OCI-LY1 (cell line): ENCODE measurements around the gene CTF1.

Source experiments
- EZH2 ChIP-seq: fragments of 200-600 bp; sonication (generic), shearing (Covaris generic); IDR thresholded peaks from 2 replicates; pipeline ENCODE4 v1.8.0; 2017; ENCODE audit warnings: borderline replicate concordance, mixed run types, mild to moderate bottlenecking, antibody characterized with exemption, low read length, moderate library complexity, mixed read lengths
- TF ChIP-seq, protein P1 (sequence below): fragments of 200-600 bp; sonication (generic), shearing (Covaris generic); IDR thresholded peaks from 2 replicates; pipeline ENCODE4 v1.5.1; 2017; ENCODE audit warnings: mild to moderate bottlenecking, antibody characterized with exemption, low read length, moderate library complexity, mixed read lengths

DNA sequence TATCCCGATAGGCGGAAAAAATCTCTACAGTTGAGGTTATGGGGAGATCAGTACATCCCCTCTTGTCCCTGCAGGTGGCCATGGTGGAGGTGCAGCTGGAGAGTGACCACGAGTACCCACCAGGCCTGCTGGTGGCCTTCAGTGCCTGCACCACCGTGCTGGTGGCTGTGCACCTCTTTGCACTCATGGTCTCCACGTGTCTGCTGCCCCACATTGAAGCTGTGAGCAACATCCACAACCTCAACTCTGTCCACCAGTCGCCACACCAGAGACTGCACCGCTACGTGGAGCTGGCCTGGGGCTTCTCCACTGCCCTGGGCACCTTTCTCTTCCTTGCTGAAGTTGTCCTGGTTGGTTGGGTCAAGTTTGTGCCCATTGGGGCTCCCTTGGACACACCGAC lies 56.7 kb downstream of the CTF1 start:
- TF ChIP-seq, protein P1, sequence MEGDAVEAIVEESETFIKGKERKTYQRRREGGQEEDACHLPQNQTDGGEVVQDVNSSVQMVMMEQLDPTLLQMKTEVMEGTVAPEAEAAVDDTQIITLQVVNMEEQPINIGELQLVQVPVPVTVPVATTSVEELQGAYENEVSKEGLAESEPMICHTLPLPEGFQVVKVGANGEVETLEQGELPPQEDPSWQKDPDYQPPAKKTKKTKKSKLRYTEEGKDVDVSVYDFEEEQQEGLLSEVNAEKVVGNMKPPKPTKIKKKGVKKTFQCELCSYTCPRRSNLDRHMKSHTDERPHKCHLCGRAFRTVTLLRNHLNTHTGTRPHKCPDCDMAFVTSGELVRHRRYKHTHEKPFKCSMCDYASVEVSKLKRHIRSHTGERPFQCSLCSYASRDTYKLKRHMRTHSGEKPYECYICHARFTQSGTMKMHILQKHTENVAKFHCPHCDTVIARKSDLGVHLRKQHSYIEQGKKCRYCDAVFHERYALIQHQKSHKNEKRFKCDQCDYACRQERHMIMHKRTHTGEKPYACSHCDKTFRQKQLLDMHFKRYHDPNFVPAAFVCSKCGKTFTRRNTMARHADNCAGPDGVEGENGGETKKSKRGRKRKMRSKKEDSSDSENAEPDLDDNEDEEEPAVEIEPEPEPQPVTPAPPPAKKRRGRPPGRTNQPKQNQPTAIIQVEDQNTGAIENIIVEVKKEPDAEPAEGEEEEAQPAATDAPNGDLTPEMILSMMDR = no peak
- no peak for TF ChIP-seq EZH2
